Ishikawa (cell line): ENCODE results near the gene USP12.

ENCODE experiments used
- CEBPB ChIP-seq: IDR thresholded peaks from 2 replicates; pipeline ENCODE4 v1.6.1; 2012
- CREB1 ChIP-seq: IDR thresholded peaks from 2 replicates; pipeline ENCODE4 v1.6.1; 2012; ENCODE audit warnings: low read depth
- EGR1 ChIP-seq: IDR thresholded peaks from 2 replicates; pipeline ENCODE4 v1.6.1; 2012
- EP300 ChIP-seq: IDR thresholded peaks from 2 replicates; pipeline ENCODE4 v1.6.1; 2012; ENCODE audit warnings: borderline replicate concordance
- FOXM1 ChIP-seq: IDR thresholded peaks from 2 replicates; pipeline ENCODE4 v1.6.1; 2012; ENCODE audit warnings: low read depth, borderline replicate concordance
- MAX ChIP-seq: IDR thresholded peaks from 2 replicates; pipeline ENCODE4 v1.6.1; 2012
- NFIC ChIP-seq: IDR thresholded peaks from 2 replicates; pipeline ENCODE4 v1.6.1; 2012
- RAD21 ChIP-seq: IDR thresholded peaks from 2 replicates; pipeline ENCODE4 v1.6.1; 2012; ENCODE audit warnings: low read depth
- TAF1 ChIP-seq: IDR thresholded peaks from 2 replicates; pipeline ENCODE4 v1.6.1; 2012; ENCODE audit warnings: low read depth, mild to moderate bottlenecking
- TCF12 ChIP-seq: IDR thresholded peaks from 2 replicates; pipeline ENCODE4 v1.6.1; 2012; ENCODE audit warnings: low read depth
- TEAD4 ChIP-seq: IDR thresholded peaks from 2 replicates; pipeline ENCODE4 v1.6.1; 2012
- USF1 ChIP-seq: IDR thresholded peaks from 2 replicates; pipeline ENCODE4 v1.6.1; 2012
- YY1 ChIP-seq: IDR thresholded peaks from 2 replicates; pipeline ENCODE4 v1.6.1; 2012; ENCODE audit warnings: low read depth
- ZBTB7A ChIP-seq: IDR thresholded peaks from 2 replicates; pipeline ENCODE4 v1.6.1; 2012; ENCODE audit warnings: low read depth
- TF ChIP-seq, protein P1 (sequence below): IDR thresholded peaks from 2 replicates; pipeline ENCODE4 v1.6.1; 2012; ENCODE audit warnings: low read depth, mild to moderate bottlenecking

USP12 gene

GRCh38 chr13:27203186-27203585, 31.6 kb upstream of the USP12 start:
- TF ChIP-seq CREB1 (no peak), CEBPB (no peak), ZBTB7A (no peak), YY1 (no peak), NFIC (no peak)

DNA sequence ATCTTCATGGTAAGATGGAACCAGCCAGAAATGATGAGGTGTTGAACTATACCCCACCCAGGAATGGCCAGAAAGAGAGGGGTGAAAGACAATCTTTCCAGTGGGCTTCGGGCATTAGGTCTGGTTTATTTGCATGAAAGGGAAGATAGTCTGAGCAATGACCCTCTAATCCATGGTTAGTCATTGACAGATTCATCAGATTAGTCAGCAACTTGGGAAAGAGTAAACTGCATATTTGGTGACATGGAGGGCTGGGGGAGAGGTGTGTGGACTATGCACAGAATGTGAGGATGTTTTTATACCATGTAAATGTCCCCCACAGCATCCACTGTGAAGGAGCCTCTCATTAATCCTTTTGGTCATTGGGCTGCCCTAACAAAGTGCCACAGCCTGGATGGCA, 30.1 kb upstream of the USP12 start:
- no peak for TF ChIP-seq RAD21
- TF ChIP-seq CREB1, result no peak
- no peak for TF ChIP-seq CEBPB
- TF ChIP-seq TAF1, result no peak
- no peak for TF ChIP-seq ZBTB7A
- TF ChIP-seq NFIC, result no peak
- no peak for TF ChIP-seq TEAD4
- TF ChIP-seq EP300, result no peak
- TF ChIP-seq, protein P1, sequence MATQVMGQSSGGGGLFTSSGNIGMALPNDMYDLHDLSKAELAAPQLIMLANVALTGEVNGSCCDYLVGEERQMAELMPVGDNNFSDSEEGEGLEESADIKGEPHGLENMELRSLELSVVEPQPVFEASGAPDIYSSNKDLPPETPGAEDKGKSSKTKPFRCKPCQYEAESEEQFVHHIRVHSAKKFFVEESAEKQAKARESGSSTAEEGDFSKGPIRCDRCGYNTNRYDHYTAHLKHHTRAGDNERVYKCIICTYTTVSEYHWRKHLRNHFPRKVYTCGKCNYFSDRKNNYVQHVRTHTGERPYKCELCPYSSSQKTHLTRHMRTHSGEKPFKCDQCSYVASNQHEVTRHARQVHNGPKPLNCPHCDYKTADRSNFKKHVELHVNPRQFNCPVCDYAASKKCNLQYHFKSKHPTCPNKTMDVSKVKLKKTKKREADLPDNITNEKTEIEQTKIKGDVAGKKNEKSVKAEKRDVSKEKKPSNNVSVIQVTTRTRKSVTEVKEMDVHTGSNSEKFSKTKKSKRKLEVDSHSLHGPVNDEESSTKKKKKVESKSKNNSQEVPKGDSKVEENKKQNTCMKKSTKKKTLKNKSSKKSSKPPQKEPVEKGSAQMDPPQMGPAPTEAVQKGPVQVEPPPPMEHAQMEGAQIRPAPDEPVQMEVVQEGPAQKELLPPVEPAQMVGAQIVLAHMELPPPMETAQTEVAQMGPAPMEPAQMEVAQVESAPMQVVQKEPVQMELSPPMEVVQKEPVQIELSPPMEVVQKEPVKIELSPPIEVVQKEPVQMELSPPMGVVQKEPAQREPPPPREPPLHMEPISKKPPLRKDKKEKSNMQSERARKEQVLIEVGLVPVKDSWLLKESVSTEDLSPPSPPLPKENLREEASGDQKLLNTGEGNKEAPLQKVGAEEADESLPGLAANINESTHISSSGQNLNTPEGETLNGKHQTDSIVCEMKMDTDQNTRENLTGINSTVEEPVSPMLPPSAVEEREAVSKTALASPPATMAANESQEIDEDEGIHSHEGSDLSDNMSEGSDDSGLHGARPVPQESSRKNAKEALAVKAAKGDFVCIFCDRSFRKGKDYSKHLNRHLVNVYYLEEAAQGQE, result no peak
- TF ChIP-seq YY1, result no peak
- TF ChIP-seq USF1, result no peak
- TF ChIP-seq MAX, result no peak
- TF ChIP-seq TCF12, result no peak
- no peak for TF ChIP-seq EGR1
- no peak for TF ChIP-seq FOXM1

DNA sequence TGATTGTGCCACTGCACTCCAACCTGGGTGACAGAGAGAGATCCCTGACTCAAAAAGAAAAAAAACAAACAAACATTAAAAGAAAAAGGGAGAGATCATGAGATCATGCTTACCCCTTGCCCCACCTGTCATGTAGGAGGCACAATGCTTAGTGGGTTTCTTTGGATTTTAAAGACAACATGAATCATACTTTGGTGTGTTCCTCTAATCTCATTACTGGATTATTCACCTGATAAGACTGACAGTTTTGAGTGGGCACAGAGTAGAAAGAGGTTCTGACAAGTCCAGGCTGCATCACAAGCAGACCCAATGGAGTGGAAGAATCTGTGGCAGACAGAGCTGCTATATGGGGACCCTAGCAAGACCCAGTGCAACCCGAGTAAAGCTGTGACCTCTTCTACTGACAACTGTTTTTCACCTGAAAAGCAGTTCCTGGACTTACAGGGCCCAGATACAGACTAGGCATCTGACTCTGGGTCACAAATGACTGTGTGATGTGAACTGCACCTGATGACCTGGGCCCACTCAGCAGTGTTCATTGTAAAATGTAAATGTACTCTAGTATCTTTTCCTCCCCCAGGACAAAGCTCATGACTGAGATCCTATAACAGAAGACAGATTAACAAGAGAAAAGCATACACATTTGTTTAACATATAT, 28.9 kb upstream of the USP12 start:
- TF ChIP-seq ZBTB7A (no peak), TEAD4 (no peak), USF1 (no peak), EGR1 (no peak), RAD21 (no peak), CREB1 (no peak), TCF12 (no peak), CEBPB (no peak), TAF1 (no peak), NFIC (no peak)
- TF ChIP-seq, protein P1, result no peak

- TF ChIP-seq EGR1, result no peak
- no peak for TF ChIP-seq YY1
- TF ChIP-seq MAX, result no peak
- TF ChIP-seq RAD21, result no peak
- TF ChIP-seq EP300, result no peak
- TF ChIP-seq CEBPB, result no peak
- TF ChIP-seq USF1, result no peak
- no peak for TF ChIP-seq FOXM1
- TF ChIP-seq TEAD4, result no peak
- TF ChIP-seq NFIC, result no peak
- TF ChIP-seq TCF12, result no peak
- TF ChIP-seq TAF1, result no peak
- TF ChIP-seq, protein P1, result no peak
- TF ChIP-seq ZBTB7A, result no peak
- TF ChIP-seq CREB1, result no peak
Observed at GRCh38 chr13:27199696-27200095, 28.1 kb upstream of the USP12 start.
